Caco-2 (cell line): Measurements from ENCODE around the gene PPP1R27. TPM values are rescaled to one million over a fixed set of nuclear protein-coding genes. Genes with fewer than 3 reads are reported as not detected.

ENCODE experiments used
- BruUV-seq: library from RNA; stranded (reverse); fragments of 400-500 nt; replicated peaks from 2 replicates; lab custom pipeline; 2021; lab: Mats Ljungman, UMichigan
- CTCF ChIA-PET: fragments of 300-600 bp; sonication (Branson Sonifier 250); formaldehyde crosslinking; loops from one replicate; lab custom pipeline; 2022; ENCODE audit warnings: antibody characterized with exemption; lab: Charles Lee
- POLR2A ChIA-PET: fragments of 300-600 bp; sonication (Branson Sonifier 250); formaldehyde crosslinking; loops from one replicate; lab custom pipeline; 2022; ENCODE audit warnings: antibody characterized with exemption; lab: Charles Lee
- DNase-seq, 2 experiments: peaks; one replicate each; pipeline versions ENCODE4 v3.0.0 to v3.0.0-alpha.2; 2020 to 2022
- H3K27me3 ChIP-seq: replicated peaks from 2 replicates; pipeline ENCODE4 v1.6.0; 2011; ENCODE audit warnings: low read length; ENCODE audit not compliant: control insufficient read depth, insufficient read depth
- H3K36me3 ChIP-seq: 2 replicates; pipeline ENCODE4 v1.5.1; 2011; ENCODE audit warnings: low read length; ENCODE audit not compliant: control insufficient read depth, insufficient read depth
- H3K4me1 ChIP-seq: fragments of 250-450 bp; sonication (Bioruptor Pico); 2 replicates; pipeline ENCODE4 v1.5.1; 2020; ENCODE audit warnings: mild to moderate bottlenecking
- H3K4me3 ChIP-seq: 2 replicates; pipeline ENCODE4 v1.5.1; 2011; ENCODE audit warnings: low read depth, mild to moderate bottlenecking, control low read depth, low read length
- H3K9me3 ChIP-seq: fragments of 250-450 bp; sonication (Bioruptor Pico); 2 replicates; pipeline ENCODE4 v1.5.1; 2020; ENCODE audit warnings: mild to moderate bottlenecking, moderate library complexity
- H3K27ac Mint-ChIP-seq: one replicate; pipeline ENCODE4 v1.8.0; 2022; ENCODE audit warnings: mixed read lengths; ENCODE audit not compliant: unreplicated experiment
- H3K27me3 Mint-ChIP-seq: one replicate; pipeline ENCODE4 v1.8.0; 2022; ENCODE audit warnings: mixed read lengths; ENCODE audit not compliant: insufficient read depth, unreplicated experiment
- H3K36me3 Mint-ChIP-seq: one replicate; pipeline ENCODE4 v1.8.0; 2022; ENCODE audit warnings: mild to moderate bottlenecking, mixed read lengths; ENCODE audit not compliant: insufficient read depth, unreplicated experiment
- H3K4me1 Mint-ChIP-seq: one replicate; pipeline ENCODE4 v1.8.0; 2022; ENCODE audit warnings: low read depth, mixed read lengths; ENCODE audit not compliant: unreplicated experiment
- H3K4me3 Mint-ChIP-seq: one replicate; pipeline ENCODE4 v1.8.0; 2022; ENCODE audit warnings: mild to moderate bottlenecking, moderate library complexity, mixed read lengths; ENCODE audit not compliant: unreplicated experiment
- H3K9me3 Mint-ChIP-seq: one replicate; pipeline ENCODE4 v1.8.0; 2022; ENCODE audit warnings: mixed read lengths; ENCODE audit not compliant: unreplicated experiment
- CTCF ChIP-seq, 2 experiments: fragments of 200-600 bp in 1 of 2; IDR thresholded peaks; 1 replicate in 1 of 2; 2 replicates in 1 of 2; pipeline versions ENCODE4 v1.5.1 to v1.8.0; 2011 to 2022; ENCODE audit warnings: antibody characterized with exemption in 1 of 2, control low read depth in 1 of 2, inconsistent platforms in 1 of 2, low read depth in 1 of 2, low read length in 1 of 2, mild to moderate bottlenecking in 1 of 2, moderate library complexity in 1 of 2; ENCODE audit not compliant: insufficient read depth in 1 of 2, severe bottlenecking in 1 of 2, unreplicated experiment in 1 of 2
- intact Hi-C: fragments of 100-400 bp; cut with micrococcal nuclease; formaldehyde crosslinking; loops from one replicate; pipeline ENCODE4 v1.10.0; 2022; ENCODE audit not compliant: unreplicated experiment
- total RNA-seq: library from RNA; stranded (reverse); gene quantifications from 2 replicates; pipeline ENCODE4 v1.2.3, GENCODE V29; 2022

PPP1R27 gene
- total RNA-seq, 1 experiment from 2014 or later = 0.93 TPM

- peaks cover 96% of the 10 kb centered on the region for H3K36me3 Mint-ChIP-seq
- ChIA-PET POLR2A (no interaction called here), CTCF (interaction anchor here (0.7 kb wide), 1 partner anchor 1156 kb away, joined by 3 read pairs; no protein-coding TSS in a partner anchor)
These were observed 16.6 kb upstream of the PPP1R27 start for GRCh38 chr17:81851423-81851822.

GRCh38 chr17:81849457-81849856 lies 14.6 kb upstream of the PPP1R27 start:
- no TSS peak for BruUV-seq
- Histone ChIP-seq H3K9me3 (no peaks in the 10 kb centered on the region), H3K36me3 (peaks cover 3% of the 10 kb centered on the region; the same call in 1 of the 2 replicates), H3K27me3 (no peaks in the 10 kb centered on the region), H3K4me3 (no peak overlapping the region), H3K4me1 (no peaks in the 10 kb centered on the region)
- TF ChIP-seq CTCF (IDR thresholded peaks at IDR 0.05; ENCODE audit: insufficient read depth in 1 of 2, low read depth in 1 of 2, low read length in 1 of 2, severe bottlenecking in 1 of 2, unreplicated experiment in 1 of 2) = no peak
- Mint-ChIP-seq H3K27ac (no peak overlapping the region), H3K4me1 (no peaks in the 10 kb centered on the region), H3K9me3 (no peaks in the 10 kb centered on the region), H3K36me3 (peaks cover 96% of the 10 kb centered on the region), H3K27me3 (no peaks in the 10 kb centered on the region), H3K4me3 (no peak overlapping the region)
- no peak for DNase-seq
- POLR2A ChIA-PET = interaction anchor here (0.6 kb wide), 1 partner anchor 22 kb away, joined by 4 read pairs; the partner anchor contains the start of gene ARHGDIA
- CTCF ChIA-PET = no interaction called here
- intact Hi-C loops = no loop called here

More at GRCh38 chr17:81851423-81851822, 16.6 kb upstream of the PPP1R27 start:
- Histone ChIP-seq H3K36me3 (peaks cover 6% of the 10 kb centered on the region), H3K27me3 (no peaks in the 10 kb centered on the region), H3K4me3 (no peak overlapping the region), H3K9me3 (no peaks in the 10 kb centered on the region), H3K4me1 (no peaks in the 10 kb centered on the region)
- H3K9me3 Mint-ChIP-seq = no peaks in the 10 kb centered on the region
- intact Hi-C loops = no loop called here
- no peaks in the 10 kb centered on the region for H3K4me1 Mint-ChIP-seq
- no TSS peak for BruUV-seq
- H3K27ac Mint-ChIP-seq = no peak overlapping the region
- no peaks in the 10 kb centered on the region for H3K27me3 Mint-ChIP-seq
- H3K4me3 Mint-ChIP-seq = no peak overlapping the region
- no peak for DNase-seq
- no peak for TF ChIP-seq CTCF (IDR thresholded peaks at IDR 0.05; ENCODE audit: insufficient read depth in 1 of 2, low read depth in 1 of 2, low read length in 1 of 2, severe bottlenecking in 1 of 2, unreplicated experiment in 1 of 2)

- no TSS peak for BruUV-seq
- H3K27me3 Mint-ChIP-seq = no peaks in the 10 kb centered on the region
- no peak overlapping the region for H3K27ac Mint-ChIP-seq
- H3K36me3 Mint-ChIP-seq = peaks cover 95% of the 10 kb centered on the region
- ChIA-PET CTCF (no interaction called here), POLR2A (interaction anchor here (0.6 kb wide), 1 partner anchor 117 kb away, joined by 5 read pairs; no protein-coding TSS in a partner anchor)
- H3K9me3 Mint-ChIP-seq = no peaks in the 10 kb centered on the region
- Histone ChIP-seq H3K27me3 (no peaks in the 10 kb centered on the region), H3K36me3 (peaks cover 3% of the 10 kb centered on the region; the same call in 1 of the 2 replicates), H3K4me1 (no peaks in the 10 kb centered on the region), H3K9me3 (no peaks in the 10 kb centered on the region), H3K4me3 (no peak overlapping the region)
- intact Hi-C loops = no loop called here
- H3K4me1 Mint-ChIP-seq = no peaks in the 10 kb centered on the region
- no peak for DNase-seq
- H3K4me3 Mint-ChIP-seq = no peak overlapping the region
- no peak for TF ChIP-seq CTCF (IDR thresholded peaks at IDR 0.05; ENCODE audit: insufficient read depth in 1 of 2, low read depth in 1 of 2, low read length in 1 of 2, severe bottlenecking in 1 of 2, unreplicated experiment in 1 of 2)
These were observed 12.2 kb upstream of the PPP1R27 start for GRCh38 chr17:81846743-81847689.
